IPS-15b (cell line): ENCODE data around the gene SRSF2.
"Not testable (repeated sequence)": the region's sequence is repeated elsewhere in the genome, so short reads cannot be mapped to it uniquely, and the experiment has no call there.

Experiments used
- H3K27me3 ChIP-seq: one replicate; pipeline ENCODE4 v1.6.1; 2013; ENCODE audit warnings: low read length; ENCODE audit not compliant: control insufficient read depth, insufficient read depth
- H3K36me3 ChIP-seq: one replicate; pipeline ENCODE4 v1.6.1; 2013; ENCODE audit warnings: low read length; ENCODE audit not compliant: control insufficient read depth, insufficient read depth
- H3K4me1 ChIP-seq: one replicate; pipeline ENCODE4 v1.6.1; 2013; ENCODE audit warnings: mild to moderate bottlenecking, low read length; ENCODE audit not compliant: control insufficient read depth, insufficient read depth
- H3K4me3 ChIP-seq: one replicate; pipeline ENCODE4 v1.5.1; 2013; ENCODE audit warnings: low read depth, low read length
- H3K9ac ChIP-seq: one replicate; pipeline ENCODE4 v1.6.1; 2013; ENCODE audit warnings: low read depth, mild to moderate bottlenecking, low read length
- H3K9me3 ChIP-seq: one replicate; pipeline ENCODE4 v1.6.1; 2013; ENCODE audit warnings: mild to moderate bottlenecking, low read length; ENCODE audit not compliant: control insufficient read depth, insufficient read depth

The SRSF2 gene

DNA sequence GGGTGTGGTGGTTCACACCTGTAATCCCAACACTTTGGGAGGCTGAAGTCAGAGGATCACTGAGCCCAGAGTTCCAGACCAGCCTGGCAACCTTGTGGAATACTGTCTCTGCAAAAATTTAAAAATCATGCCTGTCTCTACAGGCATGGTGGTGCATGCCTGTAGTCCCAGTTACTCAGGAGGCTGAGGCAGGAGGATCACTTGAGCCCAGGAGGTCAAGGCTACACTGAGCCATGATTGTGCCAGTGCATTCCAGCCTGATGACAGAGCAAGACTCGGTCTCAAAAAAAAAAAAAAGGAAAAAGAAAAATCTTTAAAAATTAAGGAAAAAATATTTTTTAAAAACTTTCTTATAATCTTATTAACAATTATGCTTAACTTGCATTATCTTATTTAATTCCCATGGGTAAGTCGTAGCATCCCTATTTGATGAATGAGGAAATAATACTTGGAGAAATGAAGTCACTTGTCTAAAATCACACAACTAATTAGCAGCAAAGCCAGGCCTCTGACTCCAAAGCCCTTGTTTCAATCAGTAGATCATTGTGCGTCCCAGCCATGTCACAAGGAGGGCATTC, 14.4 kb upstream of the SRSF2 start:
- H3K36me3 ChIP-seq, result no peaks in the 10 kb centered on the region
- H3K4me3 ChIP-seq, result no peak overlapping the region
- no peaks in the 10 kb centered on the region for H3K4me1 ChIP-seq
- no peaks in the 10 kb centered on the region for H3K27me3 ChIP-seq
- H3K9me3 ChIP-seq, result no peaks in the 10 kb centered on the region
- no peak overlapping the region for H3K9ac ChIP-seq

DNA sequence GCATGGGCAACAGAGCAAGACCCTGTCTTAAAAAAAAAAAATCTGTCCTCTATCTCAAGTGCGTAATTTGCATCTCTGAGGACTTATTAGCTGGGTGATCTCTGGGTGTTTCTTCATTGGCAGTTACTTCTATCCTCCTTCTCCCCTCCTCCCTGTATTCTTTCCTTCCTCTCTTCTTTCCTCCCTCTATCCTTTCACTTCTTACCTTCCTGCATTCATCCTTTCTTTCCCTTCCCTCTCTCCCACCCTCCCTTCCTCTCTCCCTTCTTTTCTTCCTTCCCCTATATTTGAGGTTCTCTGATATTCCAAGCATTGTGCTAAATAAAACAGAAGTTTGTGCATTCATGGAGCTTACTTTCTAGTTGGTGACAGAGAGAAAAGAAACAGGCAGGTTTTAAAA, 11.5 kb upstream of the SRSF2 start:
- Histone ChIP-seq H3K9me3 (no peaks in the 10 kb centered on the region), H3K9ac (no peak overlapping the region), H3K36me3 (peaks cover 5% of the 10 kb centered on the region), H3K4me3 (no peak overlapping the region), H3K27me3 (no peaks in the 10 kb centered on the region), H3K4me1 (no peaks in the 10 kb centered on the region)

DNA sequence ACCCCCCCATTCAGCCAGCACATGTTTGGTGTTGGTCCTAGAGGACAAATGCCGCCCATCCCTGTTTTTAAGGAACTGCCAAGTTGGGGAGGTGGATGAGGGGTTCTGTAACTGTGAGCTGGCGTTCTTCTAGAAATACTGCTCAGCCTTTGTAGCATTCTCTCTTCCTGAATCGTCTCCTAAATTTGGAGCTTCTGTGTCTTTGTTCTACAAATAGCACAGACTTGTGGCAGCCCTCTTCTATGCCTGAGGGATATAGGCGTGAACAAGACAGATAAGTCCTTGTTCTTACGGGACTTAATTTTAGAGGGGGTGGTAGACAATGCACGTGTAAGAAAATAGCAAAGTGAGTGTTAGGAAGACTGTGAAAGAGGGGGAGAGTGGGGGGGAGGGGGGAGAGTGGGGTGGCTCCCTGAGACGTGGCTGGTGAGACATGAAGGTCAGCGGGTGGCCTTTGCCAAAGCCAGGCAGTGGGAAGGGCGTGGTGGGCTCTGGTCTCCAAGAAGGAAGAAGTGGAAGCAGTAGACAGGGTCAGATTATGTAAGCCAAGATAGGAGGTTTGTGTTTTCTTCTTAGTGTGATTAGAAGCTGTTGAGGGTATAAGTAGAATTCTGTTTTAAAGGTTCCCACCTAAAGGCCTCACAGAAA, 10.7 kb upstream of the SRSF2 start:
- H3K4me1 ChIP-seq, result no peaks in the 10 kb centered on the region
- no peak overlapping the region for H3K4me3 ChIP-seq
- no peak overlapping the region for H3K9ac ChIP-seq
- H3K36me3 ChIP-seq, result peaks cover 5% of the 10 kb centered on the region
- no peaks in the 10 kb centered on the region for H3K27me3 ChIP-seq
- H3K9me3 ChIP-seq, result no peaks in the 10 kb centered on the region

DNA sequence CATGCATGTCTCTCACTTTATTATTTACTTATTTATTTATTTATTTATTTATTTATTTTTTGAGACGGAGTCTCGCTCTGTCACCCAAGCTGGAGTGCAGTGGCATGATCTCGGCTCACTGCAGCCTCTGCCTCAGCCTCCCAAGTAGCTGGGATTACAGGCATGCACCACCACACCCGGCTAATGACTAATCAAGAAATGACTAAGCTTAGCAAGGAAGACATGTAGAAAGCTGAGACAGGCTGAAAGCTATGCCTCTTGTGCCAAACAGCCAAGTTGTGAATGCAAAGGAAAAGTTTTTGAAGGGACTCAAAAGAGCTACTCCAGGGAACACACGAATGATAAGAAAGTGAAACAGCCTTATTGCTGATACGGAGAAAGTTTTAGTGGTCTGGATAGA, 8.7 kb upstream of the SRSF2 start:
- H3K36me3 ChIP-seq, H3K4me1 ChIP-seq, H3K9ac ChIP-seq, H3K27me3 ChIP-seq, H3K4me3 ChIP-seq, H3K9me3 ChIP-seq: not testable (repeated sequence)

DNA sequence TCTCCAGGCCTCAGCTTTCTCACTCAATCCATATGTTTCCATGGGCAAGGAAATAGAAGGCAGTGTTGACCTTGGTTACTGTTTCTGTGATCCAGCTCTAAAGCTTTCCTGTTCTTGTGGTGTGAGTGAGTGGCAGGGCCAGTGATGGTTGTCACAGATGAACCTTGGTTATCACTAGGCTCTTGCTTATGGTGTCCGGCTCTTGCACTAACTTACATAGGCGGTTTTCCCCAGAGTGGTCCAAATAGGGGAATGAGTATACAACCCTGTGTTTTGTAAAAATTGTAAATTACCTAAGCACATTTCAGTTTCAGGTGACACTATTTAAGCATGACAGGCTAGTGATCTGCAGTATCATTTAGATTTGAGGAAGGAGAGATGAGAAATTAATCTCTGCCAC, 7.6 kb upstream of the SRSF2 start:
- Histone ChIP-seq H3K36me3 (peaks cover 5% of the 10 kb centered on the region), H3K9ac (no peak overlapping the region), H3K4me1 (no peaks in the 10 kb centered on the region), H3K27me3 (no peaks in the 10 kb centered on the region), H3K4me3 (no peak overlapping the region), H3K9me3 (no peaks in the 10 kb centered on the region)

DNA sequence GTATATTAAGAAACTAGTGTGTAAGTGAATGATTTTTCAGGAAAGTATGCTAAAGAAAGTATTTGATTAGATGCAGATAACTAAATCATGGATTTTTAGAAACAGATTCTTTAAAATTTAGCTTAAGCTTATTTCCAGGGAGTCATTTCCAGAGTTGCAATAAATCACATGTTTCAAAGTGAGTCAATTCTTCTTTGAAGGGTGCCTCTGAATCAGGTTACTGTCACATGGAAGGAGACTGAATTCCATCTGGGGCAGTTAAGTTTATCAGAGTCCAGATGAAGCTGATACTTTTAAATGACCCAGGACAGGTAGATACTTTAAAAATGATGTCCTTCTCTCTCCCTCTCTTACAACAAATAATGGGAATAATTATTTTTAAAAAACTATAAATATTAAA, 5.8 kb upstream of the SRSF2 start:
- no peaks in the 10 kb centered on the region for H3K9me3 ChIP-seq
- H3K36me3 ChIP-seq, result peaks cover 5% of the 10 kb centered on the region

DNA sequence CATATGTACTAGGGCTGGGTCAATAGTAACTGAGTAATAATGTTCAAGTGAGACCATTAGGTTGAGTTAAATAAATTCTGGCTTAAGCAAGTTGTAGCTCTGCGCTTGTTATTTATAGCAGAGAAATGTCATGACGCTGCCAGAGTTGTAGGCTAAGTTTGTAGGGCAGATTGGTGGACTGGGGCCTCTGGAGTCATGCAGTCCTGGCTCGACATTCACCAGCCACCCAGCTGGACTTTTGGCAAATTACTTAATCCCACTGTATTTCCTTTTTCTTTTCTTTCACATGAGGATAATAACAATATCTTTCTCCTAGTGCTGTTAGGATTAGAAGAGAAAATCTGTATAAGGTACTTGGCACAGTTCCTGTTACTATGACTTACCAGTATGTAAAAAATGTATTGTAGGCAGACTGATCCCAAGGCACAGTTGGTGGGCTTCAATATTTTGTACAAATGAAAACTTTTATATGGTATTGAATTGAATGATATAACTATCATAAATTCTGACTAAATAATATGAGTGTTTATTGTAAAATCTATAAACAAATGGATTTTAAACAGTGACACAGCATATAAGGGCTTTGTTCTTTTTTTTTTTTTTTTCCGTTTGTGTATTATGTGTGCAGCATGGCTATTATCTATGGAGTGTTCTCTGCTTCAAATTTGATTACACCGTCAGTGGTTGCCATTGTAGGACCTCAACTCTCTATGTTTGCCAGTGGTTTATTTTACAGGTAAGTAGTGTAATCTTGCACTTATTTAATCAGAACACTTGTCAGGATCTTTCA, 3.4 kb upstream of the SRSF2 start:
- no peak overlapping the region for H3K4me3 ChIP-seq
- H3K27me3 ChIP-seq, result no peaks in the 10 kb centered on the region
- H3K9me3 ChIP-seq, result no peaks in the 10 kb centered on the region
- peaks cover 17% of the 10 kb centered on the region for H3K36me3 ChIP-seq
- H3K4me1 ChIP-seq, result peaks cover 5% of the 10 kb centered on the region
- no peak overlapping the region for H3K9ac ChIP-seq

More for the DNA sequence above, 5.8 kb upstream of the SRSF2 start:
- Histone ChIP-seq H3K9ac (no peak overlapping the region), H3K27me3 (no peaks in the 10 kb centered on the region), H3K4me3 (no peak overlapping the region), H3K4me1 (peaks cover 5% of the 10 kb centered on the region)

DNA sequence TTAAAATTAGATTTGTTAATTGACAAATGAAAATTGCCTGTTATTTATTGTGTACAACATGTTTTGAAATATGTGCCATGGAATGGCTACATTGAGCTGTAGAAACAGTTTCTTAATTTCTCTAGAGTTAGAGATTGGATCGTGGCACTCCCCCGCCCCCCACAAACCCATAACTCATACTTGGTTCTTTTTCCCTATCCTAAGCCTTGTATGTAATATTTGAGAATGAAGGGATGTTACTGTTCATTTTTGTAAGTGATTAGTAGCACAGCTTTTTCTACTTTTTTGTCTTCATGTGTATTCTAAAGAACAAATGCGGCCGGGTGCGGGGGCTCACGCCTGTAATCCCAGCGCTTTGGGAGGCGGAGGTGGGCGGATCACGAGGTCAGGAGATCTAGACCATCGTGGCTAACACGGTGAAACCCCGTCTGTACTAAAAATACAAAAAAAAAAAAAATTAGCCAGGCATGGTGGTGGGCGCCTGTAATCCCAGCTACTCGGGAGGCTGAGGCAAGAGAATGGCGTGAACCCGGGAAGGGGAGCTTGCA, 2.5 kb upstream of the SRSF2 start:
- Histone ChIP-seq H3K36me3 (peaks cover 23% of the 10 kb centered on the region), H3K4me1 (peaks cover 12% of the 10 kb centered on the region)
- not testable (repeated sequence) for H3K27me3 ChIP-seq, H3K9ac ChIP-seq, H3K9me3 ChIP-seq, H3K4me3 ChIP-seq

DNA sequence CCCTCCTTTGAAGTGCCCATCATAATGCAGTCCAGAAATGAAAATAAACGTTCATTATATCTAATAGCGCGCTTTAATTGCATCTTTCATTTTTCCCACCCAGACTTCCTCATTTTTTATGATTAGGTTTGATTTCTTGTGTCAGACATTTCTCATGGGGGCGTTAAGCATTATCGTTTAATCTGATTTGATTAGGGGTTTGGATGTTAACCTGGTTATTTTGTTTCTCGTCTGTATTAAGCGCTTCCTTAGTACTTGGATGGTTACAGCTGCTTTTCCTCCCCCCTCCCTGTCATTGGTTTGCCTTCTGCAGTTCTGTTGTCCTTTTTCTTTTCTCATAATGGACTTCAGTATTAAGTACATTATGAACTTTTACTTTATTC, 1.3 kb upstream of the SRSF2 start:
- H3K9ac ChIP-seq, result peak overlapping the region; percentile 2
- H3K4me3 ChIP-seq, result peak overlapping the region; percentile 60
- H3K4me1 ChIP-seq, result peaks cover 12% of the 10 kb centered on the region
- H3K9me3 ChIP-seq, result no peaks in the 10 kb centered on the region
- peaks cover 31% of the 10 kb centered on the region for H3K36me3 ChIP-seq
- H3K27me3 ChIP-seq, result no peaks in the 10 kb centered on the region

DNA sequence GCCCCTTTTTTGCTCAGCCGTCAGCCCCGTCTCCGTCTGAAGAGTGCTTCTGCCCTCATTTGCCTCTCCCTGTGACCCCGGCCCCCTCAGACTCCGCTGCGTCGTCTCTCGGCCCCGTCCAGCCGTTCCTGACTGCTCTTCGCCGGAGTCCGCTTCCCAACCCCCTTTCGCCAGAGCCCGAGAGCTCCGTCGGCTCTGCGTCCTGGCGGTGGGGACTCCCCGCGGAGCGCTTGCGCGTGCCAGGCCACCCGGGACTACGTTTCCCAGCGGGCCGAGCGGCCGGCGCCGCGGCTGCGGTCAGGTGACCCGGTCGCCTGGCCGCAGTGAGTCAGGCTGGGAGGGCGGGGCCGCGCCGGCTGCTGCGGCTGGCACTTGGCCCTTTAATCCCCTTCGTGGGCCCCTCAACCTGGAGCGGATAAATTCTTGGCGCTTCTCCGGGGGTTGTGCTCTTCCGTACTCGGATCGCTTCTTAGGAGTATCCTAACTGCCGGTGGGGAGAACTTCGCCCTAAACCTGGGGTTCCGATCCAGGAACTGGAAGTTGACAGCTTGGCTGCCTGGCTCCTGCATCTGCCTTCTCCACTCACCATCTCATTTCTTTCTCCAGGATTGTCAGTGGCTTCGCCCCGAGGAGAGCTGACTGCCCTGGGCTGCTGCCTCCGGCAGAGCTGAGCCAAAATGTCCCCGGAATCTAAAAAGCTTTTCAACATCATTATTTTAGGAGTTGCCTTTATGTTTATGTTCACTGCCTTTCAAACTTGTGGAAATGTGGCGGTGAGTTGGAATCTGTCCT, 741 bp upstream of the SRSF2 start, which contains the start of gene MFSD11:
MFSD11 (plus strand) TSS at position 444 of the 792 bp plus-strand sequence; CDS start at position 678, 234 bp downstream.
- no peaks in the 10 kb centered on the region for H3K9me3 ChIP-seq
- H3K27me3 ChIP-seq, result no peaks in the 10 kb centered on the region
- H3K4me3 ChIP-seq, result peak within 1 kb of the TSS; percentile 98
- peaks cover 33% of the 10 kb centered on the region for H3K36me3 ChIP-seq
- H3K9ac ChIP-seq, result peak within 1 kb of the TSS; percentile 99
- peaks cover 12% of the 10 kb centered on the region for H3K4me1 ChIP-seq

DNA sequence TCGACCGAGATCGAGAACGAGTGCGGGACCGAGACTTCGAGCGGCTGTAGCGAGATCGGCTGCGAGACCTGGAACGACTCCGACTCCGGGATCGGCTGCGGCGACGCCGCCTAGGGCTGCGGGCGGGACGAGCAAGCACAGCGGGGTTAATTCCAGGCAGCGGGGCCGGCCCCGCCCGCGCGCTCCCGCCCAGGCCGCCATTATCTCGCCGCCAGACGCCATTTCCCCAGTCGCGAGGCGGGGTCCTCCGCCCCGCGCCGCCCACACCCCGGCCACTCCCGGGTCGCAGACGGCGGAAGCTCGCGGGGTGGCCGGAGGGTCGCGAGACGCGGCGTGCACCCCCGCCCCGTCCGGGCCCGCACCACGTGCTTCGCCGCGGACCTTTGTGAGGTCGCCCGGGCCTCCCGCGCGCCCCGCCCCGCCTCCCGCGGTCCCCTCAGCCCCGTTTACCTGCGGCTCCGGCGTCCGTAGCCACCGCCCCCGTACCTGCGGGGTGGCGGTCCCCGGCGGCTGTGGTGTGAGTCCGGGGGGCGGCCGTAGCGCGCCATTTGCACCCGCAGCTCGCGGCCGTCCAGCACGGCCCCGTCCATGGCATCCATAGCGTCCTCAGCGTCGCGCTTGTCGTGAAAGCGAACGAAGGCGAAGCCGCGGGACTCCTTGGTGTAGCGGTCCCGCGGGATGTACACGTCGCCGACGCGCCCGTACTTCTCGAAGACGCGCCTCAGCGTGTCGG, 616 bp downstream of the SRSF2 start:
- Histone ChIP-seq H3K27me3 (no peaks in the 10 kb centered on the region), H3K9me3 (no peaks in the 10 kb centered on the region), H3K4me1 (peaks cover 12% of the 10 kb centered on the region), H3K4me3 (peak overlapping the region; percentile 98), H3K36me3 (peaks cover 33% of the 10 kb centered on the region), H3K9ac (peak overlapping the region; percentile 99)
